Brain microvascular endothelial cell (primary cell): ENCODE measurements around the gene ZCCHC8.
"Not testable (repeated sequence)": the region's sequence is repeated elsewhere in the genome, so short reads cannot be mapped to it uniquely, and the experiment has no call there.

Experiments used
- DNase-seq: peaks from one replicate; pipeline ENCODE4 v3.0.0-alpha.2; 2020
- H3K27ac ChIP-seq: fragments of 250-450 bp; sonication (Bioruptor Pico); 2 replicates; pipeline ENCODE4 v1.5.1; 2020; ENCODE audit warnings: mild to moderate bottlenecking, moderate library complexity
- H3K27me3 ChIP-seq: fragments of 250-450 bp; sonication (Bioruptor Pico); replicated peaks from 2 replicates; pipeline ENCODE4 v1.5.1; 2020; ENCODE audit warnings: mild to moderate bottlenecking
- H3K36me3 ChIP-seq: fragments of 250-450 bp; sonication (Bioruptor Pico); replicated peaks from 2 replicates; pipeline ENCODE4 v1.5.1; 2020; ENCODE audit warnings: mild to moderate bottlenecking
- H3K4me3 ChIP-seq: 2 replicates; pipeline ENCODE4 v1.5.1; 2011; ENCODE audit warnings: low read depth, mild to moderate bottlenecking, control low read depth, low read length, moderate library complexity
- in situ Hi-C: cut with HindIII; loops from 2 replicates; pipeline ENCODE4 v1.10.0; 2017; ENCODE audit warnings: low sequenced_read_pairs, low pct_ligation_motif_present
- TF ChIP-seq, protein P1 (sequence below): IDR thresholded peaks from 2 replicates; pipeline ENCODE4 v1.5.1; 2011; ENCODE audit warnings: low read depth, mild to moderate bottlenecking, moderate library complexity, low read length, control low read depth, inconsistent platforms; ENCODE audit errors: missing control alignments

The ZCCHC8 gene

GRCh38 chr12:122454739-122455138 lies 46.0 kb downstream of the ZCCHC8 start:
- Histone ChIP-seq H3K36me3 (no peaks in the 10 kb centered on the region), H3K4me3 (no peak overlapping the region), H3K27ac (no peak overlapping the region), H3K27me3 (no peaks in the 10 kb centered on the region)
- DNase-seq: no peak
- in situ Hi-C loops: no loop called here
- TF ChIP-seq, protein P1, sequence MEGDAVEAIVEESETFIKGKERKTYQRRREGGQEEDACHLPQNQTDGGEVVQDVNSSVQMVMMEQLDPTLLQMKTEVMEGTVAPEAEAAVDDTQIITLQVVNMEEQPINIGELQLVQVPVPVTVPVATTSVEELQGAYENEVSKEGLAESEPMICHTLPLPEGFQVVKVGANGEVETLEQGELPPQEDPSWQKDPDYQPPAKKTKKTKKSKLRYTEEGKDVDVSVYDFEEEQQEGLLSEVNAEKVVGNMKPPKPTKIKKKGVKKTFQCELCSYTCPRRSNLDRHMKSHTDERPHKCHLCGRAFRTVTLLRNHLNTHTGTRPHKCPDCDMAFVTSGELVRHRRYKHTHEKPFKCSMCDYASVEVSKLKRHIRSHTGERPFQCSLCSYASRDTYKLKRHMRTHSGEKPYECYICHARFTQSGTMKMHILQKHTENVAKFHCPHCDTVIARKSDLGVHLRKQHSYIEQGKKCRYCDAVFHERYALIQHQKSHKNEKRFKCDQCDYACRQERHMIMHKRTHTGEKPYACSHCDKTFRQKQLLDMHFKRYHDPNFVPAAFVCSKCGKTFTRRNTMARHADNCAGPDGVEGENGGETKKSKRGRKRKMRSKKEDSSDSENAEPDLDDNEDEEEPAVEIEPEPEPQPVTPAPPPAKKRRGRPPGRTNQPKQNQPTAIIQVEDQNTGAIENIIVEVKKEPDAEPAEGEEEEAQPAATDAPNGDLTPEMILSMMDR: no peak

DNA sequence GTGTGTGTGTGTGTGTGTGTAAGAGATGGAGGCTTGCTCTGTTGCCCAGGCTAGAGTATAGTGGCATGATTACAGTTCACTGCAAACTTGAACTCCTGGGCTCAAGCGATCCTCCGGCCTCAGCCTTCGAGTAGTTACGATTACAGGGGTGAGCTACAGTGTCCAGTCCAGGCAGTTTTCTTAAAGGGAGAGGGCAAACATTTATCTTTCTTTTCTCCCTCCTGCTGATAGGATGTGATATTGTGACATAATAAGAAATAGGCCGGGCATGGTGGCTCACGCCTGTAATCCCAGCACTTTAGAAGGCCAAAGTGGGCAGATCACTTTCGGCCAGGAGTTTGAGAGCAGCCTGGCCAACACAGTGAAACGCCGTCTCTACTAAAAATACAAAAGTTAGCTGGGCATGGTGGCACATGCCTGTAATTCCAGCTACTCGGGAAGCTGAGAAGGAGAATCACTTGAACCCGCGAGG lies 46.4 kb downstream of the ZCCHC8 start:
- Histone ChIP-seq H3K4me3 (no peak overlapping the region), H3K27me3 (no peaks in the 10 kb centered on the region), H3K27ac (no peak overlapping the region), H3K36me3 (no peaks in the 10 kb centered on the region)
- in situ Hi-C loops: no loop called here
- TF ChIP-seq, protein P1: no peak
- DNase-seq: no peak

DNA sequence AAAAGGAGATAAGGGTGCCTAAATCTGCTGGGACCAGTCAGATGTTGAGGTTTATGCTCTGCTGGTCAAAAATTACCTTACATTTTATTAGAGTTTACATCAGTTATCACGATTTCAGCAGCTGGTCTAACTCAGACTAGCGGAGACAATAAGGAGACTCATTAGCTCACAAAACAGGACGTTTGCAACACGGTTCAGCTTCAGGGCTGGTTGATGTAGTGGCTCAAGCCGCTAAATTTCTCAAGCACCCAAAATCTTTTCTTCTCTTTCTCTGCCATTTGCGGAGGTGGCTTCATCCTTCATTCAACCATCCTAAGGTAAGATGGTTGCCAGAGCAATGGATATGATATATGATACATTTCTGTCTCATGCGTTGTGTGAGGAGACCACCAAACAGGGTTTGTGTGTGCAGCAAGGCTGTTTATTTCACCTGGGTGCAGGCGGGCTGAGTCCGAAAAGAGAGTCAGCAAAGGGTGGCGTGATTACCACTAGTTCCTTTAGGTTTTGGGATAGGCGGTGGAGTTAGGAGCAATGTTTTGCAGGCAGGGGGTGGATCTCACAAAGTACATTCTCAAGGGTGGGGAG lies 47.9 kb downstream of the ZCCHC8 start:
- Histone ChIP-seq H3K36me3 (no peaks in the 10 kb centered on the region), H3K27me3 (no peaks in the 10 kb centered on the region), H3K27ac (no peak overlapping the region), H3K4me3 (no peak overlapping the region)
- no peak for DNase-seq
- TF ChIP-seq, protein P1: no peak
- in situ Hi-C loops: no loop called here

GRCh38 chr12:122449317-122449716 lies 51.4 kb downstream of the ZCCHC8 start:
- DNase-seq: peak; percentile 60
- TF ChIP-seq, protein P1: no peak
- no peaks in the 10 kb centered on the region for H3K27me3 ChIP-seq
- H3K27ac ChIP-seq: no peak overlapping the region
- in situ Hi-C loops: no loop called here
- H3K36me3 ChIP-seq: no peaks in the 10 kb centered on the region
- H3K4me3 ChIP-seq: no peak overlapping the region

DNA sequence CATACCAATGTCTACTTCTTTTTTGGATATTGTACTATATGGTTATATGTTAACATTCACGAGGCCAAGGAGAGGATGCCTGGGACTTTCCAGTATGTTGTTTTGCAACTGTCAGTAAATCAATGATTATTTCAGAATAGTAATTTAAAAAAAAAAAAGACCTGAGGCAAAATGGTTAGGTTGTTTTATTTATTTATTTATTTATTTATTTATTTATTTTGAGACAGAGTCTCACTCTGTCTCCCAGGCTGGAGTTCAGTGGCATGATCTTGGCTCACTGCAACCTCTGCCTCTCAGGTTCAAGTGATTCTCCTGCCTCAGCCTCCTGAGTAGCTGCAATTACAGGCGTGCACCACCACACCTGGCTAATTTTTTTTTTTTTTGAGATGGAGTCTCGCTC lies 52.9 kb downstream of the ZCCHC8 start:
- in situ Hi-C loops, H3K27me3 ChIP-seq, DNase-seq, H3K27ac ChIP-seq, H3K36me3 ChIP-seq, H3K4me3 ChIP-seq: not testable (repeated sequence)

GRCh38 chr12:122446390-122446789 lies 54.3 kb downstream of the ZCCHC8 start:
- H3K27ac ChIP-seq, H3K36me3 ChIP-seq, in situ Hi-C loops, H3K27me3 ChIP-seq, H3K4me3 ChIP-seq, DNase-seq: not testable (repeated sequence)

DNA sequence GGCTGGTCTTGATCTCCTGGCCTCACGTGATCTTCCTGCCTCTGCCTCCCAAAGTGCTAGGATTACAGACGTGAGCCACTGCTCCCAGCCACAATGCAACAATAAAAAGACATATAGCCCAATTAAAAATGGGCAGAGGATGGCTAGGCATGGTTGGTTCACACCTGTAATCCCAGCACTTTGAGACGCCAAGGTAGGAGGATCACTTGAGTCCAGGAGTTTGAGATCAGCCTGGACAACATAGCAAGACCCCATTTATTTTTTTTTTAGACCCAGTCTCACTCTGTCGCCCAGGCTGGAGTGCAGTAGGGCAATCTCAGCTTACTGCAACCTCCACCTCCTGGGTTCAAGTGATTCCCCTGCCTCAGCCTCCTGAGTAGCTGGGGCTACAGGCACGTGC lies 56.7 kb downstream of the ZCCHC8 start:
- H3K27me3 ChIP-seq, H3K4me3 ChIP-seq, H3K27ac ChIP-seq, DNase-seq, H3K36me3 ChIP-seq, in situ Hi-C loops: not testable (repeated sequence)

- in situ Hi-C loops, H3K27me3 ChIP-seq, H3K27ac ChIP-seq, H3K36me3 ChIP-seq, H3K4me3 ChIP-seq, DNase-seq: not testable (repeated sequence)
These were observed 61.9 kb downstream of the ZCCHC8 start for GRCh38 chr12:122438822-122439221.
